PC-9 (cell line): ENCODE measurements around the gene KCNJ3. TPM values are rescaled to one million over a fixed set of nuclear protein-coding genes. Genes with fewer than 3 reads are reported as not detected.

Source experiments
- BruUV-seq: library from RNA; stranded (reverse); fragments of 400-500 nt; replicated peaks from 2 replicates; lab custom pipeline; 2021; lab: Mats Ljungman, UMichigan
- CTCF ChIA-PET: fragments of 300-600 bp; sonication (Branson Sonifier 250); formaldehyde crosslinking; loops from one replicate; lab custom pipeline; 2022; ENCODE audit warnings: antibody characterized with exemption; lab: Charles Lee
- POLR2A ChIA-PET: fragments of 300-600 bp; sonication (Branson Sonifier 250); formaldehyde crosslinking; loops from one replicate; lab custom pipeline; 2022; ENCODE audit warnings: antibody characterized with exemption; ENCODE audit not compliant: unreplicated experiment; lab: Charles Lee
- DNase-seq, 2 experiments: peaks; one replicate each; pipeline versions ENCODE4 v3.0.0 to v3.0.0-alpha.2; 2015 to 2022; ENCODE audit warnings: mixed read lengths in 1 of 2
- H2AFZ ChIP-seq: fragments of 200-600 bp; sonication (generic); 2 replicates; pipeline ENCODE4 v1.8.1; 2017; ENCODE audit warnings: antibody characterized with exemption
- H3F3A ChIP-seq: fragments of 200-600 bp; sonication (generic); 2 replicates; pipeline ENCODE4 v1.8.1; 2017; ENCODE audit warnings: antibody characterized with exemption, mild to moderate bottlenecking, low read depth; ENCODE audit not compliant: insufficient read depth
- H3K27ac ChIP-seq: fragments of 200-600 bp; sonication (generic); 2 replicates; pipeline ENCODE4 v1.6.1; 2016; ENCODE audit warnings: mixed run types
- H3K27me3 ChIP-seq: fragments of 200-600 bp; sonication (generic); 2 replicates; pipeline ENCODE4 v1.6.1; 2016; ENCODE audit warnings: low read depth, mixed run types; ENCODE audit not compliant: insufficient read depth
- H3K36me3 ChIP-seq: fragments of 200-600 bp; sonication (generic); 2 replicates; pipeline ENCODE4 v1.6.1; 2016; ENCODE audit warnings: low read depth, mixed run types
- H3K4me1 ChIP-seq: fragments of 200-600 bp; sonication (generic); replicated peaks from 2 replicates; pipeline ENCODE4 v1.6.1; 2016; ENCODE audit warnings: mixed run types; ENCODE audit not compliant: insufficient read depth
- H3K4me2 ChIP-seq: fragments of 200-600 bp; sonication (generic); 2 replicates; pipeline ENCODE4 v1.6.1; 2017; ENCODE audit warnings: mixed run types
- H3K4me3 ChIP-seq: fragments of 200-600 bp; sonication (generic); 2 replicates; pipeline ENCODE4 v1.6.1; 2016; ENCODE audit warnings: mixed run types
- H3K79me2 ChIP-seq: fragments of 200-600 bp; sonication (generic); 2 replicates; pipeline ENCODE4 v1.6.1; 2017; ENCODE audit warnings: low read depth, mixed run types
- H3K9me2 ChIP-seq: fragments of 200-600 bp; sonication (generic); 2 replicates; pipeline ENCODE4 v1.8.1; 2017; ENCODE audit warnings: mild to moderate bottlenecking; ENCODE audit not compliant: insufficient read depth
- H3K9me3 ChIP-seq: fragments of 200-600 bp; sonication (generic); 2 replicates; pipeline ENCODE4 v1.8.1; 2016; ENCODE audit warnings: low read depth; ENCODE audit not compliant: insufficient read depth
- H4K20me1 ChIP-seq: fragments of 200-600 bp; sonication (generic); 2 replicates; pipeline ENCODE4 v1.8.1; 2017; ENCODE audit not compliant: insufficient read depth
- CTCF ChIP-seq: fragments of 200-600 bp; sonication (generic); conservative IDR thresholded peaks from 2 replicates; pipeline ENCODE4 v1.6.1; 2017; ENCODE audit warnings: mixed run types, antibody characterized with exemption, mild to moderate bottlenecking, moderate library complexity
- EZH2 ChIP-seq: fragments of 200-600 bp; sonication (generic); IDR thresholded peaks from 2 replicates; pipeline ENCODE4 v1.8.0; 2017; ENCODE audit warnings: antibody characterized with exemption, low read depth
- intact Hi-C: fragments of 100-400 bp; cut with micrococcal nuclease; formaldehyde crosslinking; loops from one replicate; pipeline ENCODE4 v1.10.0; 2022; ENCODE audit not compliant: unreplicated experiment
- total RNA-seq: library from RNA; stranded (reverse); gene quantifications from 2 replicates; pipeline ENCODE4 v1.2.3, GENCODE V29; 2021

Gene KCNJ3
- total RNA-seq, 1 experiment from 2014 or later = not detected

- H3K9me3 ChIP-seq = no peaks in the 10 kb centered on the region
- POLR2A ChIA-PET = no interaction called here
- H3K79me2 ChIP-seq = no peaks in the 10 kb centered on the region
- BruUV-seq = no TSS peak
- intact Hi-C loops = no loop called here
- no peak overlapping the region for H3K27ac ChIP-seq
- no peaks in the 10 kb centered on the region for H3K27me3 ChIP-seq
- H3K4me1 ChIP-seq = no peaks in the 10 kb centered on the region
- no peaks in the 10 kb centered on the region for H3K36me3 ChIP-seq
- no peak overlapping the region for H3K4me2 ChIP-seq
- CTCF ChIA-PET = no interaction called here
- H3K9me2 ChIP-seq = no peaks in the 10 kb centered on the region
- no peak overlapping the region for H2AFZ ChIP-seq
- no peak overlapping the region for H3K4me3 ChIP-seq
- no peak for TF ChIP-seq CTCF
- TF ChIP-seq EZH2 = no peak
- no peaks in the 10 kb centered on the region for H3F3A ChIP-seq
- no peak for DNase-seq
- no peaks in the 10 kb centered on the region for H4K20me1 ChIP-seq
Measured at GRCh38 chr2:154710078-154710477, 11.6 kb downstream of the KCNJ3 start.

- TF ChIP-seq EZH2 (no peak), CTCF (no peak)
- Histone ChIP-seq H2AFZ (no peak overlapping the region), H3K9me3 (no peaks in the 10 kb centered on the region), H3F3A (no peaks in the 10 kb centered on the region), H3K79me2 (no peaks in the 10 kb centered on the region), H3K4me1 (no peaks in the 10 kb centered on the region), H3K27me3 (no peaks in the 10 kb centered on the region), H3K9me2 (no peaks in the 10 kb centered on the region), H4K20me1 (no peaks in the 10 kb centered on the region), H3K4me3 (no peak overlapping the region), H3K4me2 (no peak overlapping the region), H3K36me3 (no peaks in the 10 kb centered on the region), H3K27ac (no peak overlapping the region)
- no TSS peak for BruUV-seq
- intact Hi-C loops = no loop called here
- POLR2A ChIA-PET = no interaction called here
- CTCF ChIA-PET = no interaction called here
- DNase-seq = no peak
Measured at GRCh38 chr2:154710685-154711084, 12.2 kb downstream of the KCNJ3 start.

GRCh38 chr2:154713675-154714074 is 15.2 kb downstream of the KCNJ3 start:
- no TSS peak for BruUV-seq
- DNase-seq = no peak
- intact Hi-C loops = no loop called here
- TF ChIP-seq CTCF = no peak
- TF ChIP-seq EZH2 = no peak
- H3K4me3 ChIP-seq = no peak overlapping the region
- H2AFZ ChIP-seq = no peak overlapping the region
- no peaks in the 10 kb centered on the region for H3K9me3 ChIP-seq
- no peaks in the 10 kb centered on the region for H3K9me2 ChIP-seq
- H4K20me1 ChIP-seq = no peaks in the 10 kb centered on the region
- H3K4me1 ChIP-seq = no peaks in the 10 kb centered on the region
- H3K79me2 ChIP-seq = no peaks in the 10 kb centered on the region
- no peaks in the 10 kb centered on the region for H3K27me3 ChIP-seq
- no peak overlapping the region for H3K27ac ChIP-seq
- ChIA-PET CTCF (no interaction called here), POLR2A (no interaction called here)
- no peaks in the 10 kb centered on the region for H3K36me3 ChIP-seq
- no peak overlapping the region for H3K4me2 ChIP-seq
- H3F3A ChIP-seq = no peaks in the 10 kb centered on the region
